PFSK-1 (cell line): ENCODE data around the gene PIGK.

Experiments
- FOXP2 ChIP-seq: optimal IDR thresholded peaks from 2 replicates; pipeline ENCODE3; 2011; ENCODE audit warnings: borderline replicate concordance, control low read depth, inconsistent platforms; ENCODE audit not compliant: insufficient read depth; ENCODE audit errors: extremely low read length, extremely low read depth
- POLR2AphosphoS5 ChIP-seq: IDR thresholded peaks from 2 replicates; pipeline ENCODE4 v1.6.1; 2012; ENCODE audit warnings: low read depth, mild to moderate bottlenecking, control low read depth, low read length, moderate library complexity
- SIN3A ChIP-seq: IDR thresholded peaks from 2 replicates; pipeline ENCODE4 v1.6.1; 2012; ENCODE audit warnings: mild to moderate bottlenecking, low read length, moderate library complexity, borderline replicate concordance; ENCODE audit not compliant: insufficient read depth

DNA sequence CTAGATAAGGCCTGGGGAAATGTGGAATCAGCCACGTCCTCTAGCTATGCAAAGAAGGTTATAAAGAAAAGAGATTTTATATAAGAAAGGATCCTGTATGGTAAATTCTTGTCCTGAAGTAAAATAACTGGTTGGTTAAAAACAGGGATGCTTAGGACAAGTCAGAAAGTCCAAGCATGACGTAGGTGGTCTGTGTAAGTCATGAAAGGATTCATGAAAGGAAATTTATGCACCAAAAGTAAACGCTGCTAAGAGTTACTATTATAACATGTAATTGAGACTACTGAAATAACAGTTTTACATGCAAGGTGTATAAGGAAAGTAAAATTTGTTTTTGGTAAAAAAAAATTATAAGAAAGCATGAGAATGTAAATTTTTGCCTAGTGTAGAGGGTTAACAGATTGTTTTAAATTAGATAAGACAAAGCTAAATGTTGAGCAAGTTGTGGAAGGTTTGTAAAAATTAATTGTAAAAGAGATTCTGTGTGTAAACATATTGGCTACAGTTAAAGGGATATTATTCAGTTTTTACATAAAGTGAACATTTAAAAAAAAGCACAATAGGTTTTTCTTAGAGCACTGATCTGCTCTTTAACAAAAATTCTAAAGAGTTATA, 43.9 kb downstream of the PIGK start:
- TF ChIP-seq POLR2AphosphoS5 = no peak
- no peak for TF ChIP-seq SIN3A
- TF ChIP-seq FOXP2 = no peak
